Stimulated activated CD8-positive, alpha-beta memory T cell treated with anti-CD3 and anti-CD28 coated beads, Interleukin-15, amount 100 ng/mL, for 4 hours (primary cell): ENCODE data around the gene VGLL3.

Experiments used
- DNase-seq, 2 donors: peaks; one replicate each; pipeline ENCODE4 v3.0.0-alpha.2; 2020; ENCODE audit warnings: low read depth in 2 of 2

The VGLL3 gene

GRCh38 chr3:86951322-86951721, 39.6 kb downstream of the VGLL3 start:
- no peak for DNase-seq

GRCh38 chr3:86950717-86951116, 40.2 kb downstream of the VGLL3 start:
- DNase-seq = no peak

- no peak for DNase-seq
These were observed 41.1 kb downstream of the VGLL3 start for GRCh38 chr3:86949850-86950249.

- no peak for DNase-seq
These were observed 42.1 kb downstream of the VGLL3 start for GRCh38 chr3:86948822-86949221.

GRCh38 chr3:86942206-86942605, 48.7 kb downstream of the VGLL3 start:
- no peak for DNase-seq

GRCh38 chr3:86938416-86939105, 52.4 kb downstream of the VGLL3 start:
- no peak for DNase-seq

GRCh38 chr3:86937306-86937791, 53.6 kb downstream of the VGLL3 start:
- DNase-seq = no peak

- DNase-seq = no peak
These were observed 56.1 kb downstream of the VGLL3 start for GRCh38 chr3:86934851-86935250.

GRCh38 chr3:86930831-86931230, 60.1 kb downstream of the VGLL3 start:
- no peak for DNase-seq

- DNase-seq = no peak
These were observed 60.8 kb downstream of the VGLL3 start for GRCh38 chr3:86930181-86930580.

- no peak for DNase-seq
These were observed 61.9 kb downstream of the VGLL3 start for GRCh38 chr3:86929046-86929445.

- no peak for DNase-seq
These were observed 67.9 kb downstream of the VGLL3 start for GRCh38 chr3:86923071-86923491.

- no peak for DNase-seq
These were observed 68.8 kb downstream of the VGLL3 start for GRCh38 chr3:86921971-86922680.

- no peak for DNase-seq
These were observed 76.3 kb downstream of the VGLL3 start for GRCh38 chr3:86914670-86915069.

- no peak for DNase-seq
These were observed 77.8 kb downstream of the VGLL3 start for GRCh38 chr3:86913160-86913559.

- no peak for DNase-seq
These were observed 95.7 kb downstream of the VGLL3 start for GRCh38 chr3:86895202-86895601.

GRCh38 chr3:86890741-86891396, 100.1 kb downstream of the VGLL3 start:
- DNase-seq = no peak
